GM21825 (cell line): Measurements from ENCODE around the gene SLC6A4.
A peak's percentile ranks its signal among the peaks of the same experiment; 100 is the strongest.
"Not testable (repeated sequence)": the region's sequence is repeated elsewhere in the genome, so short reads cannot be mapped to it uniquely, and the experiment has no call there.

Experiments used
- ATAC-seq: cut with Tn5 transposase; IDR thresholded peaks from one replicate; pipeline ENCODE4 v1.9.1; 2021; ENCODE audit warnings: mild to moderate bottlenecking, moderate library complexity; ENCODE audit not compliant: unreplicated experiment

Gene SLC6A4

DNA sequence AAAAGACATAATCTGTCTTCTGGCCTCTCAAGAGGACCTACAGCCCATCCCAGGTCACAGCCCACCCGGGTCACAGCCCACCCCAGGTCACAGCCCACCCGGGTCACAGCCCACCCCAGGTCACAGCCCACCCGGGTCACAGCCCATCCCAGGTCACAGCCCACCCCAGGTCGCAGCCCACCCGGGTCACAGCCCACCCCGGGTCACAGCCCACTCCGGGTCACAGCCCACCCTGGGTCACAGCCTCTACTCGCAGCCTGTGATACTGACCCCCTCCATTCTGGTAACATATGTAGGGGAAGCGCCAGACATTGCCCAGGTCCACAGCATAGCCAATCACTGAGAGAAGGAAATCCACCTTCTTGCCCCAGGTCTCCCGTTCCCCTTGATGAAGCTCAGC, 14.2 kb downstream of the SLC6A4 start:
- ATAC-seq, result no peak

GRCh38 chr17:30220414-30220813, 15.1 kb downstream of the SLC6A4 start:
- no peak for ATAC-seq

DNA sequence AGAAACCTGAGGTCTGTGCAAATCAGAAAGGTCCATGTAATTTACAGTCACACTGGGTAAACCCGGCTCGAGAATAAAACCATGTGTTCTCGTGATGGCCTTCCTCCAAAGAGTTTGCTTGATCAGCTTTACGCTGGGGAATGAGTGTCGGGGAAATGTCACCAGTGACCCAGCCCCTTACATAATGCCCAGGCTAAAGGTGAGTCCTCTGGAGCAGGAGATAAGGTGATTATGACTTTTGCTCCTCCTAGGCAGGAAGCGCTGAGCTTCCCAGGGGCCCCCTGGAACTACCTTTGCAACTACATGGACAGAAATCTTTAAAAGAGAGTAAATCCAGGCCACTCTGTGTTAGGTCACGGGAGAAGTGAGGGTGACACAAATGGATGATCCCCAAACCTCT, 15.7 kb downstream of the SLC6A4 start:
- no peak for ATAC-seq

DNA sequence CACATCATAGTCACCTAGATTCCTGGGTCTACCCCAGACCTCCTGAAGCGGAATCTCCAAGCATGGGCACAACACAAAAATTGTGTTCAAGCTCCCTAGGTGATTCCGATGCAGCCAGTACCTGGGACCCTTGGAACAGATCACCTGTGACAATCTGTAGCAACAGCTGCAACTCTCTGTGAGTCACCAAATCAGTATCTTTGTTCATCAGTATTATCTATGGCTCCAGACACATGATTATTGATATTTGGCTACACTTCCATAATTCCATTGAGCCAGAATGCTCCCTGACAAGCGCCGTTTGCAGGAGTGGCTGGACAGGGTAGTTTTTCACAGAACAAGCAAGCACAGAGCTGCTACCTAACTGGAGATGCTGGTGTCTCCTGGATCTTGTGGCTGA, 16.2 kb downstream of the SLC6A4 start:
- no peak for ATAC-seq

GRCh38 chr17:30218799-30219198, 16.7 kb downstream of the SLC6A4 start:
- ATAC-seq, result no peak

DNA sequence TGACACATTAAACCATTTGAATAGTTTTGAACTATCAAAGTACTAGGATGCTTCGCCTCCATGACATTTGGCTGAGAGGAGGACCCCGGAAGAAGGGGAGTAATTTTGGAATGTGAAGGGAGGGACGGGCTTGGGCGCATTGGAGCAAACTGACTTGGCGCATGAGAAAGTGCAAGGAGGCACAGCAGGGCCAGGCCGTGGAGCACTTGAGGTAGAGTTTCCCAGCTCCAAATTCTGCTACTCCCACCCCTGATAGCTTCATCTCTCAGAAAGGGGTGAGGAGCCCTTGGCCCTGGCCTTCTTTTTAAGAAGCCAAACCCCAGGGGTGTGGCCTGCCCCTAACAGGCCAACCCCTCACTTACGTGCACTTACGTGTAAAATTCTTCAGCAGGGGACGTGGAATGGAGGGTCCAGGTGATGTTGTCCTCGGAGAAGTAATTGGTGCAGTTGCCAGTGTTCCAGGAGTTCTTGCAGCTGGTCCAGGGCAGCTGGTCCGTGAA, 17.7 kb downstream of the SLC6A4 start:
- ATAC-seq, result no peak

DNA sequence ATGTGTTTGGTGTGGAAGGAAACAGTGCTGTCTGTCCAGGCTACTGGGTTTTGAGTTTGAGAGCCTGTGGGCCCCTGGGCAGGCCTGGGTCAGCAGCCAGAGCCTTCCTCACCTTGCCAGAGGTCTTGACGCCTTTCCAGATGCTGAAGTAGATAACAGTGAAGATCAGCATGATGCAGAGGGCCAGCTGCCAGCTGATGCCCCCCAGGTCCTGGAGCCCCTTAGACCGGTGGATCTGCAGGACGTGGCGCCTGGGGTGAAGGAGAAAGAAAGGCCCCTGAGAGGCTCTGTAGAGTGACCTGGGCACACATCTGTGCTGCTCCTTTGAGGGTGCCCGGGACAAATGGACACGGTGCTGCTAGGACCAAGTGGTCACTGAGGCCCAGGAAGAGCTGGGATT, 18.4 kb downstream of the SLC6A4 start:
- ATAC-seq, result no peak

GRCh38 chr17:30212750-30213149, 22.7 kb downstream of the SLC6A4 start:
- peak; percentile 59 for ATAC-seq

DNA sequence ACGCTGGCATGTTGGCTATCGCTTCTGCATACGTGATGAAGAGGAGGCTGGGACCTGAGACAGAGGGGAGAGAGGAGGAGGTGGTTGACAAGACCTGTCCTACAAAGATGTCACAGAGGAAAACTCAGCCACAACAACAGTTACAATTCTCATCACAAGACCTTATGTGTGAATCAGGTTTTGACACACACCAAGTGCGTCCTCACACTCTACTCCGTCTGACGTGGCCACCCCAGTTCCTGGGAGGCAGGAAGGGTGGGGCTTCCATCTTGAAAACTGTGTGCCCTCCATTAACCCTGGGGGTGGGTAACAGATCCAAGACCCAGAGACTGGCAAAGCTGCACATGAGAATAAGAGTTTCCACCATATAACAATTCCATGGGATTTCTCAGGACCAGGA, 24.1 kb downstream of the SLC6A4 start:
- no peak for ATAC-seq

DNA sequence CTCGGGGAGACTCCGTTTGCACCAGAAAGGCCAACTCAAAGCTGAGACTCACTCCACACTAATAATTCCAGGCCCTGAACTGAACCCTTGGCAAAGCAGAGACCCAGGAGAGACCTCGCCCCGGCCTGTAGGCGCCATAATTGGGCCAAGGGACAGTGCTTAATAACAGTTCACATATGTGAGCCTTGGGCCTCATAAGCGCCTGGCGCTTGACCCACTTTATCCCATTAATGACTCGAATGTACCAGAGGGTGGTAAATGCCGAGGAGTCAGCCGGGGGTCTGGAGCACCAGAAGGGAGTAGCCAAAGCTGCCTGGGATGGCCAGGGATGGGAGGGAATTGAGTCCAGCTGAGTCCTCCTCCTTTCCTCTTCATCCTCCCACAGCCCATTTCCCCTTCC, 24.6 kb downstream of the SLC6A4 start:
- ATAC-seq, result no peak

DNA sequence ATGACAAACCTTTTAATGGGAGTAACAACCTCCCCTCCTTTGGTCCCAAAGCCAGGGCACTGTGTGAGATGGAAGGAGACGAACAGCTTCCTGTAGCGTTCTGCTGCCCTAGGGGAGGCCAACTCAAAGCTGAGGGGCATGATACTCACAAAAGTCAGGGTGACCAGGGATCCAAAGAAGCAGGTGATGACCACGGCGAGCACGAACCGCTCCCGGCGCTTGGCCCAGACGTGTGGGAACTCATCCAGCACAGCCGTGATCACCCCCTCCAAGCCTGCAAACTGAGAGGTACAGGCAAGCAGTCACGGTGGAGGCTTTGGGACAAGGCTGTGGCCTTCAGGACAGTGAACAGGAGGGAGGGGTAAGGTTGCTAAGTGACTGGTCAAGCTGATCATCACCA, 25.1 kb downstream of the SLC6A4 start:
- ATAC-seq, result no peak

- no peak for ATAC-seq
Measured at GRCh38 chr17:30209930-30210329, 25.6 kb downstream of the SLC6A4 start.

DNA sequence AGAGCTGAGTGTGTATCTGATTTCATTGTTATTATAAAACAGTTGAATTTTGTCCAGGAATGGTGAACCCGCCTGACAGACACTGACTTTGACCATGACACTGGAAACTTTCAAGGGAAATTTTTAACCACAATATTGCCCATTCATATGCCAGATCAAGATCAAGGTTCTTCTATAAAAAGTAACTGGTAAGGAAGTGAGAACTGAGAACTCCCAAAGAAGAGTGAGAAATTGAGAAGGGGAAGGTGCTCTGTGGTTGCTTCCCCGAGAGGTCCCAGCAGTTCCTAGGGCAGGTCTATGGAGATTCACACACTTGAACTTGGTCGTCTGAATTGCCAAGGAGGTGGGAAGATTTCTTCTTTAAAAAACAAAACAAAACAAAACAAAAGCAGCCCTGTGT, 27.3 kb downstream of the SLC6A4 start:
- no peak for ATAC-seq

DNA sequence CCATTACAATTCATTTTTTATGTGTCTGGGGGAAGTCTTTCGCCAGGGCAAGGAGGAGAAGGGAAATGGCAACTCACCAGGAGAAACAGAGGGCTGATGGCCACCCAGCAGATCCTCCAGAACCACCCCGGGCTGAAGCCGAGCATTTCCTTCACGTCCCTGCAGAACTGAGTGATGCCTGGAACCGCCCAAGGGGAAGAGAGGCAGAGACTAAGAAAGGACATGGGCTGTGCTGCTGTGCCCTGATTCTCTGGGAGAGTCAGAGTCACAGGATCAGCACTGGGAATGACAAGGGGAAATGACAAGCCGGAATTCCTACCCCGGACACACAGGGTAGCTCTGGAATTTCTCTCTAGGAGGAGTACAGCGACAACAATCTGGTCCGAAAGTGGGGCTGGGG, 27.8 kb downstream of the SLC6A4 start:
- no peak for ATAC-seq

- no peak for ATAC-seq
Measured at GRCh38 chr17:30203471-30203981, 32.0 kb downstream of the SLC6A4 start.

GRCh38 chr17:30200656-30201055, 34.8 kb downstream of the SLC6A4 start:
- not testable (repeated sequence) for ATAC-seq

- ATAC-seq, result no peak
Measured at GRCh38 chr17:30200106-30200505, 35.4 kb downstream of the SLC6A4 start.

GRCh38 chr17:30199600-30199999, 35.9 kb downstream of the SLC6A4 start:
- no peak for ATAC-seq

DNA sequence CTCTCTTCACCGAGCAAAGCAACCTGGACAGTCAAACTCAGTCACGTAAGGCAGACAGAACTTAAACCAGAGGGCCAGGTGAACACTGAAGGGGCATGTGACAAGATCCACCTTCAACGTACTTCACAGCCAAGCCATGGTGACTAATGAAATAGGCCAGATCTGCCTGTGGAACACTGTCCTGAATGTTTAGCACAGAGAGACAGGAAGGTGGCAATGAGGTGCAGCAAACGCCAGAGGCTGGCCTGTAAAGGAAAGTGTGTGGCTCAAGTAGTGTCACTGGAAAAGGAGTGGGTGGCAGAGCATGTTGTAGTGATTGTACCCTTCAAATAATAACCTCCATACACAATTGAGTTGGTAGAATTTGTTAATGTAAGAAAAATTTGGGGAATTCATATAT, 38.1 kb downstream of the SLC6A4 start:
- no peak for ATAC-seq

- ATAC-seq, result no peak
Measured at GRCh38 chr17:30196504-30196903, 39.0 kb downstream of the SLC6A4 start.

DNA sequence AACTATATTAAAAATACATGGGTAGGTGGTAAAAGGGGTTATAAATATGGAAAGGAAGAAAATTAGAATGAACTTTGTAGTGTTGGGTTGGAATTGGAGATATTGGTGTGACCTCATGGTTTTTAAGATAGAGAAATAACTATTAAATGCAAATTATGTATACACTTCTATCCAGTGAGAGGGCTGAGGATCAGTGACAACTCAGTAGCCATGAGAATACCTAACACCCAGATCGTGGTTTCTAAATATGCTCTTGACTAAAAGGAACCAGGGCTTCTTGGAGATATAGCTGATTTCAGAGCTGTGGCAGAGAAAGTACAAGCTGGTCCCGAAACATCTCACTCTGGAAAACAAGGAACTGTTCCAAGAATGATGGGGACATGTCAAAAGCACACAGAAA, 44.4 kb downstream of the SLC6A4 start:
- ATAC-seq, result no peak

DNA sequence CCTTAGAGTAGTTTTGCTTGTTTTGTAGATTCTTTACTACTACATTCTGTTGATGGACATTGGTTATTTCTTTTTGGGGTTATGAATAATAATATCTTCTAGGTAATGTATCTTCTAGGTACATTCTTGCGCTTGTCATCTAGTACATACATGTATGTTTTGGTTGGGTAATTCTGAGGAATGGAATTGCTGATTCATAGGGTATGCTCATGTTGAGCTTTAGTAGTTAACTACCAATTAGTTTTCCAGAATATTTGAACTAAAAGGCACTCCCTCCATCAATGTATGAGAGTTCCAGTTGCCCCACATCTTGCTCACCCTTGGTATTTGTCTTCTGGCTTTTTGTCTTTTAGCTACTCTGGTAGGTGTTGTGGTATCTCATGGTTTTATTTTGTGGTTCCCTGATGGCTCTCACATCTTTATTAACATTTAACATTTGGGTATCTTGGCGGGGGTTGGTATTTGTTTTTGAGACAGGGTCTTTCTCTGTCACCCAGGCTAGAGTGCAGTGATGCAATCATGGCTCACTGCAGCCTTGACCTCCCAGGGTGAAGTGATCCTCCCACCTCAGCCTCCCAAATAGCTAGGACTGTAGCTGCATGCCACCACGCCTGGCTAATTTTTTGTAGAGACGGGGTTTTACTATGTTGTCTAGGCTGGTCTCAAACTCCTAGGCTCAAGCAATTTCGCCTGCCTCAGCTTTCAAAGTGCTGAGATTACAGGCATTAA, 47.1 kb downstream of the SLC6A4 start:
- no peak for ATAC-seq

DNA sequence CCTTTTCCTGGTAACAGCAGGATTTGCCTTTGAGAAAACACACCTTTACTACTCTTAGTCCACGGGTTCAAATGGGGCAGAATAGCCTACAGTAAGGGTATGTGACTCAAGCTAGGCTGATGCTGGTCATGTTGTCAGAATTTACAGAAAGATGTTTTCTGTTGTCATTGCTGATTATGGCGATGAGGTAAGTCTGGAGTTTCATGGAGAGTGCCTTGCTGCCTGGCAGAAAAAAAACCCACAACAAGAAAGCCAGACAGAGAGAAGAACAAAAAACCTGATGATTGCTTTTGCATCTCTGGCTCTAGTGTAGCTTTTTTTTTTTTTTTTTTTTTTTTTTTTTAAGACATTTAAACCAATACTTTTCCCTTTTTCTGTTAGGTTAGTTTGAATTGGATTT, 47.9 kb downstream of the SLC6A4 start:
- no peak for ATAC-seq
